ENCODE data around the gene XYLT1. TPM values are rescaled to one million over a fixed set of nuclear protein-coding genes. Genes with fewer than 3 reads are reported as not detected.

The XYLT1 gene
- total and polyA plus RNA-seq, 2 of the 13 experiments (the other 11 are each of a cell fraction or from before 2014, with no cell fraction given) = not detected

DNA sequence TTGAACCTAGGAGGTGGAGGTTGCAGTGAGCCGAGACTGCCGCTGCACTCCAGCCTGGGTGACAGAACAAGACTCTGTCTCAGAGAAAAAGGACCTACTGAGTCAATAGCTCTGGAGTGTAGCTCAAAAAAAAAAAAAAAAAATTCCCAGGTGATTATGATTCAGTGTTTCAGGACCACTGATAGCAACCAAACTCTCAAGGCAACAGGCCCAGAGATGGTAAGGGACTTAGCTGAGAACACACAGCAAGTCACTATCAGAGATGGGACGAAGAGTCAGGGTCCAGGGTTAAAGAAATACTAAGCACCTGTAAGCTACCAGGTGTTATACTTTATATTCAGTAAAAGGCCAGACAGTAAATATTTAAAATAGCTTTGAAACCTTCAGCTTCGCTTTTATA is 335.3 kb downstream of the XYLT1 start:
- no peak overlapping the region for H3K4me2 ChIP-seq (ENCODE audit: low read depth, low read length)
- no peaks in the 10 kb centered on the region for H3K36me3 ChIP-seq (replicated peaks in 1 of 2; ENCODE audit: control insufficient read depth in 1 of 2, insufficient read depth in 2 of 2, low read length in 2 of 2)
- ChIA-PET CTCF (ENCODE audit: low intra/inter-chr PET ratio, low total read pairs) (no interaction called here), POLR2A (no interaction called here)
- H2AFZ ChIP-seq (ENCODE audit: low read length) = no peak overlapping the region
- H3K27ac ChIP-seq (ENCODE audit: extremely low read length, insufficient read depth, low read length) = no peak overlapping the region
- WGBS (ENCODE audit: low lambda C conversion rate) = 35% methylated on average over 4 of the region's 4 CpGs
- no TSS peak for BruUV-seq (replicated peaks)
- in situ Hi-C loops (cut with HindIII; ENCODE audit: extremely low pct_ligation_motif_present, low pct_unique_long_range_greater_than_20kb) (no loop called here), intact Hi-C loops (cut with micrococcal nuclease; ENCODE audit: unreplicated experiment) (no loop called here)
- no peaks in the 10 kb centered on the region for H3K27me3 ChIP-seq (ENCODE audit: control insufficient read depth in 1 of 2, insufficient read depth in 2 of 2, low read length in 2 of 2)
- H3K9me3 ChIP-seq (ENCODE audit: low read length) = no peaks in the 10 kb centered on the region
- no peaks in the 10 kb centered on the region for H3K4me1 ChIP-seq (ENCODE audit: insufficient read depth, low read length)
- no peak for DNase-seq (ENCODE audit: low spot score)
- no peak overlapping the region for H3K9ac ChIP-seq (ENCODE audit: insufficient read depth, low read depth, low read length)
- no peaks in the 10 kb centered on the region for H3K79me2 ChIP-seq (ENCODE audit: insufficient read depth, low read length)
- ATAC-seq = no peak
- no peak overlapping the region for H3K4me3 ChIP-seq (replicated peaks in 1 of 3; ENCODE audit: insufficient read depth in 1 of 3, low read depth in 2 of 3, low read length in 3 of 3)
- FAIRE-seq = no peak
- H4K20me1 ChIP-seq (ENCODE audit: insufficient read depth, low read length) = no peaks in the 10 kb centered on the region
- TF ChIP-seq, protein P1, sequence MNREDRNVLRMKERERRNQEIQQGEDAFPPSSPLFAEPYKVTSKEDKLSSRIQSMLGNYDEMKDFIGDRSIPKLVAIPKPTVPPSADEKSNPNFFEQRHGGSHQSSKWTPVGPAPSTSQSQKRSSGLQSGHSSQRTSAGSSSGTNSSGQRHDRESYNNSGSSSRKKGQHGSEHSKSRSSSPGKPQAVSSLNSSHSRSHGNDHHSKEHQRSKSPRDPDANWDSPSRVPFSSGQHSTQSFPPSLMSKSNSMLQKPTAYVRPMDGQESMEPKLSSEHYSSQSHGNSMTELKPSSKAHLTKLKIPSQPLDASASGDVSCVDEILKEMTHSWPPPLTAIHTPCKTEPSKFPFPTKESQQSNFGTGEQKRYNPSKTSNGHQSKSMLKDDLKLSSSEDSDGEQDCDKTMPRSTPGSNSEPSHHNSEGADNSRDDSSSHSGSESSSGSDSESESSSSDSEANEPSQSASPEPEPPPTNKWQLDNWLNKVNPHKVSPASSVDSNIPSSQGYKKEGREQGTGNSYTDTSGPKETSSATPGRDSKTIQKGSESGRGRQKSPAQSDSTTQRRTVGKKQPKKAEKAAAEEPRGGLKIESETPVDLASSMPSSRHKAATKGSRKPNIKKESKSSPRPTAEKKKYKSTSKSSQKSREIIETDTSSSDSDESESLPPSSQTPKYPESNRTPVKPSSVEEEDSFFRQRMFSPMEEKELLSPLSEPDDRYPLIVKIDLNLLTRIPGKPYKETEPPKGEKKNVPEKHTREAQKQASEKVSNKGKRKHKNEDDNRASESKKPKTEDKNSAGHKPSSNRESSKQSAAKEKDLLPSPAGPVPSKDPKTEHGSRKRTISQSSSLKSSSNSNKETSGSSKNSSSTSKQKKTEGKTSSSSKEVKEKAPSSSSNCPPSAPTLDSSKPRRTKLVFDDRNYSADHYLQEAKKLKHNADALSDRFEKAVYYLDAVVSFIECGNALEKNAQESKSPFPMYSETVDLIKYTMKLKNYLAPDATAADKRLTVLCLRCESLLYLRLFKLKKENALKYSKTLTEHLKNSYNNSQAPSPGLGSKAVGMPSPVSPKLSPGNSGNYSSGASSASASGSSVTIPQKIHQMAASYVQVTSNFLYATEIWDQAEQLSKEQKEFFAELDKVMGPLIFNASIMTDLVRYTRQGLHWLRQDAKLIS (CRISPR knock-in tag; IDR thresholded peaks at IDR 0.05) = no peak
- TF ChIP-seq, protein P2, sequence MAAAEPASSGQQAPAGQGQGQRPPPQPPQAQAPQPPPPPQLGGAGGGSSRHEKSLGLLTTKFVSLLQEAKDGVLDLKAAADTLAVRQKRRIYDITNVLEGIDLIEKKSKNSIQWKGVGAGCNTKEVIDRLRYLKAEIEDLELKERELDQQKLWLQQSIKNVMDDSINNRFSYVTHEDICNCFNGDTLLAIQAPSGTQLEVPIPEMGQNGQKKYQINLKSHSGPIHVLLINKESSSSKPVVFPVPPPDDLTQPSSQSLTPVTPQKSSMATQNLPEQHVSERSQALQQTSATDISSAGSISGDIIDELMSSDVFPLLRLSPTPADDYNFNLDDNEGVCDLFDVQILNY (CRISPR knock-in tag; conservative IDR thresholded peaks at IDR 0.05) = no peak
- TF ChIP-seq, protein P3, sequence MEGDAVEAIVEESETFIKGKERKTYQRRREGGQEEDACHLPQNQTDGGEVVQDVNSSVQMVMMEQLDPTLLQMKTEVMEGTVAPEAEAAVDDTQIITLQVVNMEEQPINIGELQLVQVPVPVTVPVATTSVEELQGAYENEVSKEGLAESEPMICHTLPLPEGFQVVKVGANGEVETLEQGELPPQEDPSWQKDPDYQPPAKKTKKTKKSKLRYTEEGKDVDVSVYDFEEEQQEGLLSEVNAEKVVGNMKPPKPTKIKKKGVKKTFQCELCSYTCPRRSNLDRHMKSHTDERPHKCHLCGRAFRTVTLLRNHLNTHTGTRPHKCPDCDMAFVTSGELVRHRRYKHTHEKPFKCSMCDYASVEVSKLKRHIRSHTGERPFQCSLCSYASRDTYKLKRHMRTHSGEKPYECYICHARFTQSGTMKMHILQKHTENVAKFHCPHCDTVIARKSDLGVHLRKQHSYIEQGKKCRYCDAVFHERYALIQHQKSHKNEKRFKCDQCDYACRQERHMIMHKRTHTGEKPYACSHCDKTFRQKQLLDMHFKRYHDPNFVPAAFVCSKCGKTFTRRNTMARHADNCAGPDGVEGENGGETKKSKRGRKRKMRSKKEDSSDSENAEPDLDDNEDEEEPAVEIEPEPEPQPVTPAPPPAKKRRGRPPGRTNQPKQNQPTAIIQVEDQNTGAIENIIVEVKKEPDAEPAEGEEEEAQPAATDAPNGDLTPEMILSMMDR (CRISPR knock-in tag; IDR thresholded peaks at IDR 0.05) = no peak
- TF ChIP-seq, protein P4, sequence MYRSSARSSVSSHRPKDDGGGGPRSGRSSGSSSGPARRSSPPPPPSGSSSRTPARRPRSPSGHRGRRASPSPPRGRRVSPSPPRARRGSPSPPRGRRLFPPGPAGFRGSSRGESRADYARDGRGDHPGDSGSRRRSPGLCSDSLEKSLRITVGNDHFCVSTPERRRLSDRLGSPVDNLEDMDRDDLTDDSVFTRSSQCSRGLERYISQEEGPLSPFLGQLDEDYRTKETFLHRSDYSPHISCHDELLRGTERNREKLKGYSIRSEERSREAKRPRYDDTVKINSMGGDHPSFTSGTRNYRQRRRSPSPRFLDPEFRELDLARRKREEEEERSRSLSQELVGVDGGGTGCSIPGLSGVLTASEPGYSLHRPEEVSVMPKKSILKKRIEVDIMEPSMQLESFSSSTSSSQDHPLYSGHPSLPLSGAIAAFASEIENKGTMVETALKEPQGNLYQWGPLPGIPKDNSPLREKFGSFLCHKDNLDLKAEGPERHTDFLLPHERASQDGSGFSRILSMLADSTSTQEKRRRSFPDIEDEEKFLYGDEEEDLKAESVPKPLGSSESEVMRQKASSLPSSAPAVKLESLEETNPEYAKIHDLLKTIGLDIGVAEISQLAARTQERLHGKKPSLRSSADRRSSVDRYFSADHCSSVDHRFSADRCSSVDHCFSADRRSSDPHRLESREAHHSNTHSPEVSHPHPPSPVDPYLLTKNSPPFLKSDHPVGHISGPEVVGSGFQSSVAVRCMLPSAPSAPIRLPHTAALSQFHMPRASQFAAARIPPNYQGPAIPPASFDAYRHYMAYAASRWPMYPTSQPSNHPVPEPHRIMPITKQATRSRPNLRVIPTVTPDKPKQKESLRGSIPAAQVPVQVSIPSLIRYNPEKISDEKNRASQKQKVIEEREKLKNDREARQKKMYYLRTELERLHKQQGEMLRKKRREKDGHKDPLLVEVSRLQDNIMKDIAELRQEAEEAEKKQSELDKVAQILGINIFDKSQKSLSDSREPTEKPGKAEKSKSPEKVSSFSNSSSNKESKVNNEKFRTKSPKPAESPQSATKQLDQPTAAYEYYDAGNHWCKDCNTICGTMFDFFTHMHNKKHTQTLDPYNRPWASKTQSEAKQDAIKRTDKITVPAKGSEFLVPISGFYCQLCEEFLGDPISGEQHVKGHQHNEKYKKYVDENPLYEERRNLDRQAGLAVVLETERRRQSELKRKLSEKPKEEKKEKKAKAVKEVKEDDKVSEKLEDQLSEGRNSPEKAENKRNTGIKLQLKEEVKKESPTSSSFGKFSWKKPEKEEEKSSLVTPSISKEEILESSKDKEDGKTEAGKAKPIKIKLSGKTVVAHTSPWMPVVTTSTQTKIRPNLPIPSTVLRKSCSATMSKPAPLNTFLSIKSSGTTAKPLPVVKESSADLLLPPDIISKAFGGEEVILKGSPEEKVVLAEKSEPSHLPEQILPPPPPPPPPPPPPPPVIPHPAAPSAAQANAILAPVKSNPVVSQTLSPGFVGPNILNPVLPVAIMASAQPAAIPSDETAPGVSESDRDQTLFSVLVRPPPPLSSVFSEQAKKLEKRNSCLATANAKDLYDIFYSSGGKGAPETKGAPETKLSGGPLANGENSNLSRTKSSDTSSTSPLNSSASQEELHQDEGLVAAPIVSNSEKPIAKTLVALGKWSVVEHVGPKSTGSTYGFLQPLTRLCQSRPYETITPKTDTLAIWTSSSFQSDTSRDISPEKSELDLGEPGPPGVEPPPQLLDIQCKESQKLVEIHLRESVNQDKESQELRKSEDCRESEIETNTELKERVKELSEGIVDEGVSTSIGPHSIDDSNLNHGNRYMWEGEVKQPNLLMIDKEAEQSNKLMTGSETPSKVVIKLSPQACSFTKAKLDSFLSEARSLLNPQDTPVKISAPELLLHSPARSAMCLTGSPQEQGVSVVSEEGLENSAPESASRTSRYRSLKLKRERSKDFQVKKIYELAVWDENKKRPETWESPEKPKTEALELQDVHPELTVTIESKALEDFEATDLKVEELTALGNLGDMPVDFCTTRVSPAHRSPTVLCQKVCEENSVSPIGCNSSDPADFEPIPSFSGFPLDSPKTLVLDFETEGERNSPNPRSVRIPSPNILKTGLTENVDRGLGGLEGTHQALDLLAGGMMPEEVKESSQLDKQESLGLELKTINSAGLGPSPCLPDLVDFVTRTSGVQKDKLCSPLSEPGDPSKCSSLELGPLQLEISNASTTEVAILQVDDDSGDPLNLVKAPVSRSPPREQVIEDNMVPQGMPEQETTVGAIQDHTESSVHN (CRISPR knock-in tag; IDR thresholded peaks at IDR 0.05) = no peak
- TF ChIP-seq ZSCAN22 (CRISPR knock-in tag; IDR thresholded peaks at IDR 0.05) (no peak), KLF6 (CRISPR knock-in tag; IDR thresholded peaks at IDR 0.05) (no peak), BCL6 (CRISPR knock-in tag; IDR thresholded peaks at IDR 0.05) (no peak), ZNF329 (CRISPR knock-in tag; IDR thresholded peaks at IDR 0.05; ENCODE audit: low read depth) (no peak), KLF16 (CRISPR knock-in tag; IDR thresholded peaks at IDR 0.05) (no peak), ZNF572 (CRISPR knock-in tag; IDR thresholded peaks at IDR 0.05) (no peak)

All from HepG2 (cell line).